ENCODE data around the gene DHRSX.

DNA sequence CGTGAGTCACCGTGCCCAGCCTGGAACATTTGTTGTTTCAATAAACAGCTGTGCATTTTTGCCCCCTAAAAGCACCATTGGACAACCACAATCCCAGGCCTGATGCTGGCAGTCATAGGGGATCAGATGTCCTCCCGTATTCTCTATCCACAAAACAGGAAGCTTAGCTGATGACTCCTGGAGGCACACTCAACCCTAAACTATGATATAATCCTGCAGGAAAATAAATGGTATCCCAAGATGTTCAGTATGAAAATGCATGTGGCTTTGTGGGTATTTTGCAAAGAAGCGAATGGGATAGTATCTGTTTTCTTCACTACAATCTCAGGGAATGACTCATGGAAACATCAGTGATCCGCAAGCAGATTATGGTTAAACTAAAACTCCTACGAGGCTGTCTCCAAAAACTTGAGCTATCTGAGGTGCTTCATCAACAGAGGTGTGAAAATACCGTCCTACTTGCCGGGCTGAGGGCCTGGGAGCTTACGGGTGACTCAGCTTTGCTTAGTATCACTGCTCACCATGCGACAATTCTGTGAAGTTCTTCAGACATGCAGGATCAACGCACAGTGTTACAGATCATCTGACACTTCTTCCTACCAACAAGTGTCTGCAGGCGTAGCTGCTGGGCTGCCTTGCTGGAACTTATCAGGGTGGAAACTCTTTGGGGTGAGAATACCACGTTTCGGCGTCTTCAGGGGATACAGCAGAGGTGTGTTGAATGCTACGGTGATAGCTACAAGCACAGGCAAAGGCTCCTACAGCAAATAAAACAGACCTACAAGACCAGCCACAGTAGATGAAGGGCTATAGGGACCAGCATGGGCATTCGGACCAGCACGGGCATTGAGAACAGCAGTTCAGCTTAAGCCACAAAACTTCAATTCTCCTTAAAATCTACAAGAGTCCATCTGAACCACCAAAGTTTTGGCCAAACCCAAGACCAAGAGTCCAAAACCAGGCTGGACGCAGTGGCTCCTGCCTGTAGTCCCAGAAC lies 148.5 kb downstream of the DHRSX start:
- no peak for TF ChIP-seq POLR2A (IDR thresholded peaks at IDR 0.05)
- TF ChIP-seq, protein P1, sequence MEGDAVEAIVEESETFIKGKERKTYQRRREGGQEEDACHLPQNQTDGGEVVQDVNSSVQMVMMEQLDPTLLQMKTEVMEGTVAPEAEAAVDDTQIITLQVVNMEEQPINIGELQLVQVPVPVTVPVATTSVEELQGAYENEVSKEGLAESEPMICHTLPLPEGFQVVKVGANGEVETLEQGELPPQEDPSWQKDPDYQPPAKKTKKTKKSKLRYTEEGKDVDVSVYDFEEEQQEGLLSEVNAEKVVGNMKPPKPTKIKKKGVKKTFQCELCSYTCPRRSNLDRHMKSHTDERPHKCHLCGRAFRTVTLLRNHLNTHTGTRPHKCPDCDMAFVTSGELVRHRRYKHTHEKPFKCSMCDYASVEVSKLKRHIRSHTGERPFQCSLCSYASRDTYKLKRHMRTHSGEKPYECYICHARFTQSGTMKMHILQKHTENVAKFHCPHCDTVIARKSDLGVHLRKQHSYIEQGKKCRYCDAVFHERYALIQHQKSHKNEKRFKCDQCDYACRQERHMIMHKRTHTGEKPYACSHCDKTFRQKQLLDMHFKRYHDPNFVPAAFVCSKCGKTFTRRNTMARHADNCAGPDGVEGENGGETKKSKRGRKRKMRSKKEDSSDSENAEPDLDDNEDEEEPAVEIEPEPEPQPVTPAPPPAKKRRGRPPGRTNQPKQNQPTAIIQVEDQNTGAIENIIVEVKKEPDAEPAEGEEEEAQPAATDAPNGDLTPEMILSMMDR (IDR thresholded peaks at IDR 0.05), result no peak

Measured in heart left ventricle (tissue), 13 donors.